Mucosa of descending colon (tissue), 3 donors: ENCODE results near the gene CLIC1. TPM values are rescaled to one million over a fixed set of nuclear protein-coding genes. Genes with fewer than 3 reads are reported as not detected.

Experiments used
- ATAC-seq: fragments of 200-7000 bp; cut with Tn5 transposase; one replicate; pipeline ENCODE4 v1.9.1; 2020; ENCODE audit warnings: mild to moderate bottlenecking, moderate library complexity
- DNase-seq, 3 donors: peaks; one replicate each; pipeline ENCODE4 v3.0.0-alpha.2; 2020
- H3K36me3 ChIP-seq: fragments of 200-600 bp; one replicate; pipeline ENCODE4 v1.8.0; 2021; ENCODE audit warnings: low read depth, mild to moderate bottlenecking
- H3K4me1 ChIP-seq: fragments of 200-600 bp; one replicate; pipeline ENCODE4 v1.8.0; 2021; ENCODE audit warnings: low read depth, mild to moderate bottlenecking
- H3K4me3 ChIP-seq: fragments of 200-600 bp; one replicate; pipeline ENCODE4 v1.8.0; 2021; ENCODE audit warnings: mild to moderate bottlenecking
- H3K9me3 ChIP-seq: fragments of 200-600 bp; one replicate; pipeline ENCODE4 v1.8.0; 2021; ENCODE audit warnings: mild to moderate bottlenecking
- CTCF ChIP-seq: fragments of 200-600 bp; IDR thresholded peaks from one replicate; pipeline ENCODE4 v1.8.0; 2022; ENCODE audit warnings: antibody characterized with exemption, mild to moderate bottlenecking
- intact Hi-C, 2 donors: fragments of 100-400 bp; cut with DNase I in 1 of 2; cut with micrococcal nuclease in 1 of 2; formaldehyde crosslinking; loops; one replicate each; pipeline versions ENCODE4 v1.11.0 to v1.11.1; 2022; cut with DNase I, micrococcal nuclease
- total RNA-seq, 3 donors: library from RNA; stranded (reverse); fragmentation: NEBNext Ultra II Directional in 2 of 3; extraction: Animal tissue kit (Norgen Biotek cat#: 25700) in 2 of 3; gene quantifications; one replicate each; pipeline versions ENCODE4 v1.2.1 to v1.2.4, GENCODE V29; 2021 to 2023
- donor health status: DM: no; HTN: no; CAD: no; lungs with moderate emphysema.
- donor health status: DM: no; HTN: no; CAD: no.
- donor health status: DM: no; HTN: yes; CAD: no.

Gene CLIC1
- total RNA-seq, 3 donors from 2014 or later: 269 to 555 (median 441) TPM

- H3K9me3 ChIP-seq: no peaks in the 10 kb centered on the region
- DNase-seq: peak in 1 of 3 donors; percentile 31
- H3K4me1 ChIP-seq: no peaks in the 10 kb centered on the region
- no peak overlapping the region for H3K4me3 ChIP-seq
- intact Hi-C loops: no loop called here
- no peak for TF ChIP-seq CTCF
- peak; percentile 91 for ATAC-seq
- peaks cover 13% of the 10 kb centered on the region for H3K36me3 ChIP-seq
Observed at GRCh38 chr6:31690231-31691077, 45.9 kb downstream of the CLIC1 start.

- intact Hi-C loops: loop anchor here in 1 of 2 donors (10.0 kb wide), 1 partner anchor 175 kb away; the partner anchor contains the start of gene NEU1
- peak; percentile 24 for ATAC-seq
- no peak for TF ChIP-seq CTCF
- no peaks in the 10 kb centered on the region for H3K9me3 ChIP-seq
- H3K36me3 ChIP-seq: peaks cover 13% of the 10 kb centered on the region
- DNase-seq: peak in 1 of 3 donors; percentile 24
- H3K4me3 ChIP-seq: no peak overlapping the region
- H3K4me1 ChIP-seq: no peaks in the 10 kb centered on the region
Observed at GRCh38 chr6:31689249-31690110, 46.9 kb downstream of the CLIC1 start.

GRCh38 chr6:31687860-31688693 is 48.3 kb downstream of the CLIC1 start:
- intact Hi-C loops: loop anchor here in 1 of 2 donors (10.0 kb wide), 1 partner anchor 177 kb away; the partner anchor contains the start of gene NEU1
- Histone ChIP-seq H3K4me1 (no peaks in the 10 kb centered on the region), H3K36me3 (peaks cover 13% of the 10 kb centered on the region)

GRCh38 chr6:31687321-31687720 is 49.0 kb downstream of the CLIC1 start:
- Histone ChIP-seq H3K9me3 (no peaks in the 10 kb centered on the region), H3K4me1 (no peaks in the 10 kb centered on the region), H3K36me3 (peaks cover 13% of the 10 kb centered on the region), H3K4me3 (no peak overlapping the region)
- TF ChIP-seq CTCF: no peak
- ATAC-seq: no peak
- no peak for DNase-seq
- intact Hi-C loops: loop anchor here in 1 of 2 donors (10.0 kb wide), 1 partner anchor 177 kb away; the partner anchor contains the start of gene NEU1

More at GRCh38 chr6:31687860-31688693, 48.3 kb downstream of the CLIC1 start:
- ATAC-seq (no peak), DNase-seq (no peak)
- TF ChIP-seq CTCF: no peak
- Histone ChIP-seq H3K9me3 (no peaks in the 10 kb centered on the region), H3K4me3 (no peak overlapping the region)

- intact Hi-C loops: loop anchor here in 1 of 2 donors (10.0 kb wide), 1 partner anchor 178 kb away; the partner anchor contains the start of gene NEU1
- H3K4me3 ChIP-seq: no peak overlapping the region
- TF ChIP-seq CTCF: no peak
- no peak for ATAC-seq
- DNase-seq: no peak
- no peaks in the 10 kb centered on the region for H3K9me3 ChIP-seq
- H3K4me1 ChIP-seq: peaks cover 3% of the 10 kb centered on the region
- H3K36me3 ChIP-seq: peaks cover 9% of the 10 kb centered on the region
Observed at GRCh38 chr6:31686483-31686882, 49.8 kb downstream of the CLIC1 start.
